ENCODE measurements around the gene CCT6A.
"Not testable (repeated sequence)": the region's sequence is repeated elsewhere in the genome, so short reads cannot be mapped to it uniquely, and the experiment has no call there.

The CCT6A gene

GRCh38 chr7:56051339-56052191 lies at the start of gene CCT6A, which contains the start of gene PSPH:
Gene CCT6A (plus strand): TSS chr7:56051765. CDS start chr7:56051849, 84 bp downstream.
Gene PSPH (minus strand): TSS chr7:56051444. CDS start chr7:56021212, 30,232 bp downstream.
- peak; percentile 89 for DNase-seq

- no peak for DNase-seq
Observed at GRCh38 chr7:56003749-56004148, 47.8 kb upstream of the CCT6A start.

GRCh38 chr7:56007167-56007652 lies 44.4 kb upstream of the CCT6A start:
- no peak for DNase-seq

GRCh38 chr7:56007891-56008290 lies 43.7 kb upstream of the CCT6A start:
- no peak for DNase-seq

GRCh38 chr7:56009695-56010094 lies 41.9 kb upstream of the CCT6A start:
- no peak for DNase-seq

- DNase-seq, result not testable (repeated sequence)
Observed at GRCh38 chr7:56017015-56017414, 34.5 kb upstream of the CCT6A start.

- DNase-seq, result no peak
Observed at GRCh38 chr7:56019501-56019900, 32.1 kb upstream of the CCT6A start.

- no peak for DNase-seq
Observed at GRCh38 chr7:56023500-56023899, 28.1 kb upstream of the CCT6A start.

- no peak for DNase-seq
Observed at GRCh38 chr7:56026538-56026937, 25.0 kb upstream of the CCT6A start.

GRCh38 chr7:56028942-56029630 lies 22.5 kb upstream of the CCT6A start:
- no peak for DNase-seq

GRCh38 chr7:56030340-56030739 lies 21.2 kb upstream of the CCT6A start:
- no peak for DNase-seq

- not testable (repeated sequence) for DNase-seq
Observed at GRCh38 chr7:56031556-56031955, 20.0 kb upstream of the CCT6A start.

GRCh38 chr7:56032578-56032977 lies 19.0 kb upstream of the CCT6A start:
- not testable (repeated sequence) for DNase-seq

- DNase-seq, result peak; percentile 78
Observed at GRCh38 chr7:56033671-56034432, 17.7 kb upstream of the CCT6A start.

GRCh38 chr7:56040730-56041129 lies 10.8 kb upstream of the CCT6A start:
- no peak for DNase-seq

GRCh38 chr7:56045758-56046157 lies 5.8 kb upstream of the CCT6A start:
- not testable (repeated sequence) for DNase-seq

- DNase-seq, result no peak
Observed at GRCh38 chr7:56046721-56047445, 4.7 kb upstream of the CCT6A start.

- not testable (repeated sequence) for DNase-seq
Observed at GRCh38 chr7:56047446-56048116, 4.0 kb upstream of the CCT6A start.

- DNase-seq, result no peak
Observed at GRCh38 chr7:56048245-56048644, 3.3 kb upstream of the CCT6A start.

- DNase-seq, result not testable (repeated sequence)
Observed at GRCh38 chr7:56048763-56049162, 2.8 kb upstream of the CCT6A start.

GRCh38 chr7:56051053-56051338 lies 569 bp upstream of the CCT6A start:
- DNase-seq, result no peak

GRCh38 chr7:56053379-56053778 lies 1.8 kb downstream of the CCT6A start:
- DNase-seq, result no peak

All from CD4-positive, alpha-beta T cell treated with Interleukin-12 subunit alpha and Interleukin-12 subunit beta, for 1 hour (primary cell).